H54 (cell line): ENCODE data around the gene GCH1.
A peak's percentile ranks its signal among the peaks of the same experiment; 100 is the strongest.
"Not testable (repeated sequence)": the region's sequence is repeated elsewhere in the genome, so short reads cannot be mapped to it uniquely, and the experiment has no call there.

ENCODE experiments used
- DNase-seq: peaks from one replicate; pipeline ENCODE4 v3.0.0; 2011; ENCODE audit warnings: low spot score, mixed read lengths; ENCODE audit not compliant: insufficient read length
- FAIRE-seq: peaks from 3 replicates; lab custom pipeline; 2011; peaks lifted over from hg19 to GRCh38; lab: Jason Lieb, UNC
- POLR2A ChIP-seq: IDR thresholded peaks from 2 replicates; pipeline ENCODE4 v1.6.1; 2011; ENCODE audit warnings: low read depth, mild to moderate bottlenecking, low read length

GCH1 gene

DNA sequence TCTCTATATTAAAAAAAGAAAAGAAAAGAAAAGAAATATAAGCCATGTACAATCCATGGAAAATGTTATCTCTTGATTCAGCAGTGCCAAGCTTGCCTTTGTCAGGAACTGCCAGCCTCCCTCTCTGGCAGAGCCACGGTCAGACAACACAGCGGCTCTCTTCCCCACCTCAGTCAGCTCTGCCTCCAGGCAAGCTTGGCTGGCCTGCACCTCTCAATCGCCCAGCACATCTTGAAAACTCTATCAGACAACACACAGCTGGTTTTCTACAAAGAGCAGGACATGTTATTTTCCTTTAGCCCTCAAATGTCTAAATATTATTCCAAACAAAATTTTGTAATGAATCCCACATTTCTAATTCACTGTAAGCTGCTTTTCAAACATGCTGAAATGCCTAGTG is 20.0 kb upstream of the GCH1 start:
- TF ChIP-seq POLR2A: no peak
- no peak for DNase-seq
- no peak for FAIRE-seq

DNA sequence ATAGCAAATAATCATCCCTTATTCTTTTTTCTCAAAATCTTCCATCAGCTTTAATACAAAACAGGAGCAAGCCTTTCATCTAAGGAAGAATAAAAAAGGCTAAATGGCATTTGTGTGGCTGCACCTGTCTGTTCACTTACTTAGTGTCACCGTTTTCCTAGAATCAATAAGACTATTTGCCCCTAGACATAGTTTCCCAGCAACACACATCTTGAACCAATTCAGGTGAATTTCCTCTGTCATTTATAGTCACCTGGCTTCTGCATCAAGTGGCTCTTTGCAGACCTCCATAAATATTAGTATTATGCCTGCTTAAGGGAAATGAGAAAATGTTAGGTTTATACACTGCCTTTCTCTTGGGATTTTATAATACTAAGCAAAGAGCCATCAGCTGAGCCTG is 17.4 kb upstream of the GCH1 start:
- FAIRE-seq: no peak
- TF ChIP-seq POLR2A: no peak
- DNase-seq: no peak

- DNase-seq: no peak
- no peak for TF ChIP-seq POLR2A
- FAIRE-seq: no peak
These were observed 16.7 kb upstream of the GCH1 start for GRCh38 chr14:54919330-54919729.

DNA sequence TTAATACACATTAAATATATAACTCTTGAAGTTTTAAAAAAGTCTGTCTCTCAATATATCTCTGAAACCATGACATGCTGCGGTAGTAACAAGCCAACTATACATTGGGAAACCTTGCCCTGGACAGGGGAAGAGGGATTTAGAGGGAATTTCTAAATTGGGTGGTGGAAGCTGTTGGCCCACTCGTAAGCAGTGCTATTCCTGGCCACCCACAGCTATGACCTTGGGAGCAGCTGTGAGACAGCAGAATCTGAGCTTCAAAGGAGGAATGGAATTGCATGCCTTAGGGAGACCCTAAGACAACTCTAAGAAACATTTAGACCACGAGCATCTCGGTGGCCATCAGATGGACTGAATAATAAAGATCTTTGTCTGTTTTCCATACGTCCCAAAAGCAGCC is 15.8 kb upstream of the GCH1 start:
- FAIRE-seq (no peak), DNase-seq (no peak)
- no peak for TF ChIP-seq POLR2A

GRCh38 chr14:54916101-54916500 is 13.5 kb upstream of the GCH1 start:
- TF ChIP-seq POLR2A: no peak
- FAIRE-seq: no peak
- DNase-seq: no peak

- no peak for DNase-seq
- no peak for TF ChIP-seq POLR2A
- FAIRE-seq: no peak
These were observed 7.4 kb upstream of the GCH1 start for GRCh38 chr14:54909817-54910558.

DNA sequence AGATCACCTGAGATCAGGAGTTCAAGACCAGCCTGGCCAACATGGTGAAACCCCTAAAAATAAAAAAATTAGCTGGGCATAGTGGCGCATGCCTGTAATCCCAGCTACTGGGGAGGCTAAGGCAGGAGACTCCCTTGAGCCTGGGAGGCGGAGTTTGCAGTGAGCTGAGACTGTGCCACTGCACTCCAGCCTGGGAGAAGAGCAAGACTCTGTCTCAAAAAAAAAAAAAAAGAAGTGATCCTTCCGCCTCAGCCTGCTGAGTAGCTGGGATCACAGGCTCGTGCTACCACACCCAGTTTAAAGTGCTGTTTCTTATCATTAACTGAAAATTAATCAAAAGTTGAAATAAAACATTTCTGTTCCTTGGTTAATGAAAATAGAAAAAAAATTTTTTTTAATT is 6.3 kb upstream of the GCH1 start:
- FAIRE-seq, DNase-seq: not testable (repeated sequence)

DNA sequence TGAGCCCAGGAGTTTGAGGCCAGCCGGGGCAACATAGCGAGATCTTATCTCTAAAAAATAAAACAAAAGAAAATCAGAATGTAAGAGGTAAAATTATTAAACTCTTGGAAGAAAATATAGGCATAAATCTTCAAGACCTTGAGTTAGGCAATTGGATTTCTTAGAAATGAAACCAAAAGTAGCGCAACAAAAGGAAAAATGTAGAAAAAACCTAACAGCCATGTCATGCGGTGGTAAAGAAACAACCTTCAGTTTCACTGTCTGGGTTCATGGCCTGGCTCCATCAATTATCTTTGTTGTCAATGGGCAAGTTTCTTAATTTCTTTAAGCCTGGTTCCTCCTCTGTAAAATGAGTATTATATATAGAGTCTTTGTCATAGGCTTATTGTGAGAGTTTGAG is 5.6 kb upstream of the GCH1 start:
- DNase-seq (no peak), FAIRE-seq (no peak)

DNA sequence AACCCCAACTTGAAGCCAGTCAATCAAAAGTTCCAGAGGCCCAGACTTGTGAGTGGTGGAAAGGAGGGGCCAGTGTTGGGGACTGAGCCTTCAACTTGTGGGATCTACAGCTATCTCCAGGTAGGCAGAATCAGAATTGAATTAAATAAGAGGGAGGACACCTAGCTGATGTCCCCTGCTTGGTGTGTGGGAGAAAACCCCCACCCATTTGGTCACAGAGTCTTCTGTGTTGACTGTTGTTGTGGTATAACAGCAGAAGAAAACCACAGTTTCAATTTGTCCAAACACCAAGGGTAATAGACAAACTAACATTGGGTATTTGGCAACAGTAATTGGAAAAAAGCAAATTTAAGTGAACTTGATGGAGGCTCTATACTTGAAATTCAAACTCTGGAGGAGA is 3.4 kb upstream of the GCH1 start:
- no peak for FAIRE-seq
- no peak for TF ChIP-seq POLR2A

More for the DNA sequence above, 5.6 kb upstream of the GCH1 start:
- TF ChIP-seq POLR2A: no peak

DNA sequence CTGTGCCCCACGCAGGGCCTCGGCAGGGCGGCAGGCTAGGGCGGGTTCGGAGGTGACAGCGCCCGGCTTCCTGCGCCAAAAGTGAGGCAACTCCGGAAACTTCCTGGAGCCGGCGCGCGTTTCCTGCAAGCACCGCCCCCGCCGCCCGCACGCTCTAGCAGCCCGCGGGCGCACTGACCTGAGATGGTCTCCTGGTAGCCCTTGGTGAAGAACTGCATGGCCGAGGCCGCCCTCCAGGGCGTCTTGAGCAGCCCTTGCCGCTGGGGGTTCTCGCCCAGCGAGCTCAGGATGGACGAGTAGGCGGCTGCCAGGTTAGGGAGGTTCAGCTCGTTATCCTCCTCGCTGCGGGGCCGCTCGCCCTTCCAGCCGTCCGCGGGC is 494 bp downstream of the GCH1 start:
- DNase-seq (peak; percentile 27), FAIRE-seq (no peak)
- no peak for TF ChIP-seq POLR2A

More for the DNA sequence above, 3.4 kb upstream of the GCH1 start:
- DNase-seq: no peak

DNA sequence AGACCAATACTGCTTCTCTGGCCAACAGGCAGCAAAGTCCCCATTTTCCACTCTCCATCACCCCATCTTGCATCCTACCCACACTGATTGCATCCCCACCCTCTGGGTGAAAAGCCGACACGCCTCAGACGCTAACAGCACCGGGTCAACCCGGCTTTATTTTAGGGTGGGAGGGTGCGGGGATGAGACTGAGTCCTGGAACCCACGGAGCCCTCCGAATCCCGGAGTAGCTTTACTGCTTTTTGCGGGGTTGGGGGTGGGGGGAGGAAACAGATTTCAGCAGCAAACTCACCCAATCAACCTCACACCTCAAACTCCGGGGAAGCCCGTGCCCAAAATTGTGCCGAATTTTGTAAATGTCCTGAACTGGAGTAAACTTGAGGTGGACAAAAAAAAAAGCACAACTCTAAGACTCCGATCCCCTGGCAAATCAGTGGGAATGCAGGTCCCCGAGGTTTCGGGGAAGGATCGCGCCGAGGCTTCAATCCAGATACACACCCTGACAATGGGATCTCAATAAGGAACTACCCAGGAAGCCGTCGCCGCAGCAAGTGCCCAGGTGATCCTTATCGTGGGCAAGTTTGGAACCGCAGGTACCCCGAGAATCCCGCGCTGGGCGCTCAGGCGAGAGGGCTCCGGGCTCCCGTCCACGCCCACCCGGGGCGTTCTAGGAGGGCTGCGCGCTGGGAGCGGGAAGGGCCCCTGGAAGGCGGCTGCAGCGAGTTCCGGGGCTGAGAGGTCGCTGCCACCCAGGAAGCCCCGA is 1.1 kb downstream of the GCH1 start:
- FAIRE-seq (no peak), DNase-seq (peak; percentile 7)
- no peak for TF ChIP-seq POLR2A

DNA sequence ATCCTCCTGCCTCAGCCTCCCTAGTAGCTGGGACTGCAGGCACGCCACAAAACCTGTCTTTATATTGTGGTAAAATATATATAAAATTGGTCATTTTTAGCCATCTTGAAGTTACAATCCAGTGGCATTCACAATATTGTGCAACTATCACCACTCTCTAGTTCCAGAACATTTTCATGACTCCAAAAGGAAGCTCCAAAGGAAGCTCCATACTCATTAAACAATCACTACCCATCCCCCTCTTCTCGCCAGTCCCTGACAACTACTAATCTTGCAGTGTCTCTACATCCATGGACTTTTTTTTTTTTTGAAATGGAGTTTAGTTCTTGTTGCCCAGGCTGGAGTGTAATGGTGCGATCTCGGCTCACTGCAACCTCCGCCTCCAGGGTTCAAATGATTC is 3.1 kb downstream of the GCH1 start:
- FAIRE-seq (no peak), DNase-seq (no peak)
- no peak for TF ChIP-seq POLR2A

GRCh38 chr14:54897809-54898555 is 4.6 kb downstream of the GCH1 start:
- DNase-seq, FAIRE-seq: not testable (repeated sequence)

DNA sequence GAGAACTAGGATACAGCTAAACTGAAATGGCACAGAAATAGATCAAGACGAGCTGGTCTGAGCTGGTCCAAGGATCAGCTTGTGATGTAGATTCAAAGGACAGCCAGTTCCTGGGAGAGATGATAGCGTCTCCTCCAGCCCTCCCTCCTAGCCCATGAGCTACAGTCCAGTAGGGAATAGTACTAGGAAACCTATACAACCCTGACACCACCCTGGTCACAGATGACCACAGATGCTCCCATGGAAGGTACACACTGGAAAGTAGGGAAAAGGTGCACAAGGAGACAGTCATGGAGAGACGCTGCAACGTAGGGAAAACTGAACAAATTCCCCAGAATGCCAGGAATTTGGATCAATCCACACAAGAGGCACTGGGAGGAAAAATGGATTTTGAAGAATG is 6.9 kb downstream of the GCH1 start:
- DNase-seq: no peak
- TF ChIP-seq POLR2A: no peak
- no peak for FAIRE-seq
